Gastrocnemius medialis (tissue), 4 donors: ENCODE measurements around the gene ASAP3. TPM values are rescaled to one million over a fixed set of nuclear protein-coding genes. Genes with fewer than 3 reads are reported as not detected.

Experiments used
- ATAC-seq, 2 donors: fragments of 150-250 bp; one replicate each; pipeline ENCODE4 v1.9.1; 2016
- DNase-seq, 2 donors: peaks; one replicate each; pipeline ENCODE4 v3.0.0-alpha.2; 2019
- H3K27ac ChIP-seq, 4 donors: fragments of 200-600 bp; sonication (generic); 1 replicate in 1 of 4; 2 replicates in 3 of 4; pipeline ENCODE4 v1.5.1; 2016 to 2018; ENCODE audit warnings: mild to moderate bottlenecking in 2 of 4, moderate library complexity in 1 of 4
- H3K27me3 ChIP-seq, 3 donors: fragments of 200-600 bp; sonication (generic) in 2 of 3; 1 replicate in 1 of 3; 2 replicates in 2 of 3; pipeline versions ENCODE4 v1.5.1 to v1.6.0; 2016 to 2019; ENCODE audit warnings: mild to moderate bottlenecking in 1 of 3, moderate library complexity in 1 of 3
- H3K36me3 ChIP-seq, 2 donors: fragments of 200-600 bp; sonication (generic) in 1 of 2; one replicate each; pipeline ENCODE4 v1.5.1; 2017 to 2018
- H3K4me1 ChIP-seq, 2 donors: fragments of 200-600 bp; sonication (generic) in 1 of 2; one replicate each; pipeline ENCODE4 v1.5.1; 2016 to 2017; ENCODE audit warnings: mild to moderate bottlenecking in 2 of 2
- H3K4me3 ChIP-seq, 4 donors: fragments of 200-600 bp; sonication (generic) in 3 of 4; 1 replicate in 1 of 4; 2 replicates in 3 of 4; pipeline ENCODE4 v1.5.1; 2016 to 2019; ENCODE audit warnings: mild to moderate bottlenecking in 2 of 4
- H3K9me3 ChIP-seq, 3 donors: fragments of 200-600 bp; sonication (generic) in 2 of 3; 1 replicate in 1 of 3; 2 replicates in 2 of 3; pipeline ENCODE4 v1.5.1; 2016 to 2019
- POLR2A ChIP-seq, 2 donors: fragments of 450-650 bp; IDR thresholded peaks; one replicate each; pipeline ENCODE4 v1.6.1; 2017; ENCODE audit warnings: antibody characterized with exemption in 2 of 2, mild to moderate bottlenecking in 2 of 2, moderate library complexity in 2 of 2
- in situ Hi-C, 4 donors: fragments of 200-750 bp; cut with MboI; loops; one replicate each; pipeline versions ENCODE4 v1.15.0 to v1.8.0; 2017; ENCODE audit warnings: low sequenced_read_pairs in 4 of 4
- intact Hi-C: fragments of 100-400 bp; cut with DNase I; formaldehyde crosslinking; loops from one replicate; pipeline ENCODE4 v1.15.1; 2023; ENCODE audit warnings: low total_unique reads
- total RNA-seq, 4 donors: library from RNA; depleted of rRNA; stranded (reverse); fragments of >200 nt; gene quantifications; one replicate each; pipeline versions ENCODE4 v1.1.0 to v1.2.3, GENCODE V29; 2016
- TF ChIP-seq, protein P1 (sequence below), 5 experiments: fragments of 450-650 bp in 3 of 5; fragments of 200-600 bp in 2 of 5; sonication (generic) in 2 of 5; IDR thresholded peaks in 4 of 5; conservative IDR thresholded peaks in 1 of 5; 1 replicate in 4 of 5; 2 replicates in 1 of 5; pipeline ENCODE4 v1.5.1; 2016 to 2019; ENCODE audit warnings: antibody characterized with exemption in 5 of 5, mild to moderate bottlenecking in 3 of 5, moderate library complexity in 3 of 5

Gene ASAP3
- total RNA-seq, 4 donors from 2014 or later = 55.5 to 129 (median 93.2) TPM

DNA sequence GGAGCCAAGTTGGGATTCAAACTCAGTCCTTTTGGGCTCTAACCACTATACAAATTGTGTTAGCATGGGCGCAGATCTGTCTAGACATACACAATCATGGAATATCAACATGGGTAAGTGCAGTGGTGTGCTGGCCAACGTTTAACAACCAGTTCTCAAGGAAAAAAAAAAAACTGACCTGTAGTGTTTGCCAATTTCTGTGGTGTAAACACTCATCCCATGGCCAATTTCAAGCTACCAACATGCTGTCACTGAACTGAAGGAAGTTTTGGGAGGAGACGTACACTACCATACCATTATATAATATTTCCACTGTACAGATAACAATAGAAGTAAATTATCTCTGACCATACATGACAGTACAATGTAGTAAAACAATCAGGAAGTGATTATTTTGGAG, 62.6 kb downstream of the ASAP3 start:
- Histone ChIP-seq H3K27me3 (no peaks in the 10 kb centered on the region), H3K9me3 (no peaks in the 10 kb centered on the region), H3K4me3 (no peak overlapping the region), H3K4me1 (peaks cover 57 to 81% of the 10 kb centered on the region in 2 donors), H3K36me3 (peaks cover 0 to 12% of the 10 kb centered on the region in 2 donors), H3K27ac (peak overlapping the region; percentile 93 to 96 (median 94))
- no peak for DNase-seq
- no peak for ATAC-seq
- no peak for TF ChIP-seq POLR2A (IDR thresholded peaks at IDR 0.05)
- TF ChIP-seq, protein P1, sequence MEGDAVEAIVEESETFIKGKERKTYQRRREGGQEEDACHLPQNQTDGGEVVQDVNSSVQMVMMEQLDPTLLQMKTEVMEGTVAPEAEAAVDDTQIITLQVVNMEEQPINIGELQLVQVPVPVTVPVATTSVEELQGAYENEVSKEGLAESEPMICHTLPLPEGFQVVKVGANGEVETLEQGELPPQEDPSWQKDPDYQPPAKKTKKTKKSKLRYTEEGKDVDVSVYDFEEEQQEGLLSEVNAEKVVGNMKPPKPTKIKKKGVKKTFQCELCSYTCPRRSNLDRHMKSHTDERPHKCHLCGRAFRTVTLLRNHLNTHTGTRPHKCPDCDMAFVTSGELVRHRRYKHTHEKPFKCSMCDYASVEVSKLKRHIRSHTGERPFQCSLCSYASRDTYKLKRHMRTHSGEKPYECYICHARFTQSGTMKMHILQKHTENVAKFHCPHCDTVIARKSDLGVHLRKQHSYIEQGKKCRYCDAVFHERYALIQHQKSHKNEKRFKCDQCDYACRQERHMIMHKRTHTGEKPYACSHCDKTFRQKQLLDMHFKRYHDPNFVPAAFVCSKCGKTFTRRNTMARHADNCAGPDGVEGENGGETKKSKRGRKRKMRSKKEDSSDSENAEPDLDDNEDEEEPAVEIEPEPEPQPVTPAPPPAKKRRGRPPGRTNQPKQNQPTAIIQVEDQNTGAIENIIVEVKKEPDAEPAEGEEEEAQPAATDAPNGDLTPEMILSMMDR (IDR thresholded peaks at IDR 0.05 in 4 of 5, conservative IDR thresholded peaks at IDR 0.05 in 1 of 5) = no peak
- intact Hi-C loops (loop anchor here (5.0 kb wide), 1 partner anchor 111 kb away; the partner anchor contains the start of gene E2F2), in situ Hi-C loops (no loop called here)

DNA sequence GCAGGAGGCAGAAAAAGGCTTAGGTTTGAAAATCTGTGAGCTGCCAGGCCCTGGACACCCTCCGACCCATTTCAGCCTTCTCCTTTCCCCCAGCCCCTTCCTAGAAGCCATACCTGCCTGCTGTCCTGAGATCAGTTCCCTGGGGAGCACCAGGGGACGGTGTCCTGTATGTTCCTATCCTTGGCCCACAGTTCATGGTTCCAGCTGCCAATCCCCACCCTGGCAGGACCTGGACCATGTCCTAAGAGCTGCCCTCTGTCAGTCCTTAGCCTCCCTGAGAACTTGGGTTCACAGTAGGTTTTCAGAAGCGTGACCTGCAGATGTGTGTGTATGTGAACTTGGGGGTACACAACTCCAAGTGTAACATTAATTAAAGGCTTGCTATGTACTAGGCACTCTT, 63.2 kb downstream of the ASAP3 start:
- H3K4me1 ChIP-seq = peaks cover 51 to 75% of the 10 kb centered on the region in 2 donors
- DNase-seq (peak; percentile 38 to 80), ATAC-seq (peak in 1 of 2 donors; percentile 21)
- in situ Hi-C loops = no loop called here
- H3K27ac ChIP-seq = peak overlapping the region; percentile 93 to 96 (median 94)
- H3K27me3 ChIP-seq = no peaks in the 10 kb centered on the region
- TF ChIP-seq POLR2A (IDR thresholded peaks at IDR 0.05) = no peak
- TF ChIP-seq, protein P1 (IDR thresholded peaks at IDR 0.05 in 4 of 5, conservative IDR thresholded peaks at IDR 0.05 in 1 of 5) = no peak
- no peaks in the 10 kb centered on the region for H3K9me3 ChIP-seq
- H3K4me3 ChIP-seq = no peak overlapping the region
- intact Hi-C loops = loop anchor here (5.0 kb wide), 1 partner anchor 112 kb away; the partner anchor contains the start of gene E2F2
- H3K36me3 ChIP-seq = peaks cover 0 to 14% of the 10 kb centered on the region in 2 donors

DNA sequence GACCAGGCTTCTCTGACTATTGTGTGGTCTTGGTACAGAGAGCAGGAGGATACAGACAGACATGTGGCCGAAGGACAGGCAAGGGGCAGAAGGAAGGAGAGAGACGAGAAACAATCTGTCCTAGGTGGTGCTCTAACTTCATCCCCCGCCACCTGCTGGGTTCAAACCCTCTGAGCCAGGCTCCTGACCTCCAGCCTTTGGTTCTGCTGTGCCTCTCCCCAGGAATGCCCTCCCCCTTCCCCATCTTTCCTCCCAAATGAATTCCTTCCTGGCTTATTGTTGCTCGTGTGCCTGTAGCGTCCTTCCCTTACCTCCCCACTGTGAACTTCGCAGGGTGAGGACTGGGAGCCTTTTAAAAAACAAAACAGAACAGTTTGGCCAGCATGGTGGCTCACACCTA, 64.8 kb downstream of the ASAP3 start:
- no peak for ATAC-seq
- no peak overlapping the region for H3K4me3 ChIP-seq
- H3K27me3 ChIP-seq = no peaks in the 10 kb centered on the region
- DNase-seq = no peak
- peaks cover 0 to 19% of the 10 kb centered on the region in 2 donors for H3K36me3 ChIP-seq
- in situ Hi-C loops = no loop called here
- no peak for TF ChIP-seq POLR2A (IDR thresholded peaks at IDR 0.05)
- intact Hi-C loops = no loop called here
- H3K27ac ChIP-seq = peak overlapping the region; percentile 12 to 96 (median 94)
- no peaks in the 10 kb centered on the region for H3K9me3 ChIP-seq
- H3K4me1 ChIP-seq = peaks cover 44 to 65% of the 10 kb centered on the region in 2 donors

DNA sequence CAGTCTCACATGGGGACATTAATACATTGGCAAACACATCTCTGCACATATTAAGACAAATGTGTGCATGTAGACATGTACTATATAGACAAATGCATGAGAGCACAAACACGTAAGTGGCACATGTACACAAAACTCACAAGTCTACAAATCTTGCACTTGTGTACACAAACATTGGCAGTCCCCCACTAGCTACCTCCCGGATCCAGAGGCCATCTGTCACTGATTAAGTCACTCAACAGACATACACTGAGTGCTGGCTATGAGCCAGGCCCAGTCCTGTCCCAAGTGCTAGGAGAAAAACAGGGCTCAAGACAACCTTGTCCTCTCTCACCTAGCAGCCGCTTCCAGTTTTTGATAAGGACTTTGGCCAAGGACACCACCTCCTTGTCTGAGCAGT, 66.4 kb downstream of the ASAP3 start:
- Histone ChIP-seq H3K27me3 (no peaks in the 10 kb centered on the region), H3K27ac (peak overlapping the region; percentile 51 to 96 (median 94)), H3K4me3 (no peak overlapping the region), H3K36me3 (peaks cover 0 to 19% of the 10 kb centered on the region in 2 donors), H3K4me1 (peaks cover 33 to 49% of the 10 kb centered on the region in 2 donors), H3K9me3 (no peaks in the 10 kb centered on the region)
- in situ Hi-C loops (no loop called here), intact Hi-C loops (no loop called here)
- no peak for ATAC-seq
- TF ChIP-seq, protein P1 (IDR thresholded peaks at IDR 0.05 in 4 of 5, conservative IDR thresholded peaks at IDR 0.05 in 1 of 5) = no peak
- no peak for TF ChIP-seq POLR2A (IDR thresholded peaks at IDR 0.05)
- peak; percentile 39 to 58 for DNase-seq

DNA sequence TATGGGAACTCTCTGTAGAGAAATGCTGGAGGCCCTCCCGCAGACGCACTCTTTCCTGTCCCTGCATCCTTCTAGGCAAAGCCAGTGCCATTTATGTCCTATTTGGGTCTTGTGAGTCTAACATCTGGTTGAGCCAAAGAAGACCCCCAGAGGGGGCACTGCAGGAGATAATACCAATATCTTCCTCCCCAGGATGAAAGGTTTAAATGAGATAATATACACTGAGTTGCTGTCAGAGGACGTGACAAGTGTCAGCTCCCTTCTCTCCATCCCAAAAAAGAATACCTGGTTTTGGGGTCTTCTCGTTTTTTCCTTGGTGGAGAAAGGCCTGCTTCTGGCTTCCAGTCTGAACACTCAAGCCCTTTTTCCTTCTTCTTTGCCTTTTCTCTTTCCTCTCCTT, 67.0 kb downstream of the ASAP3 start:
- ATAC-seq = no peak
- H3K4me3 ChIP-seq = no peak overlapping the region
- no peak for DNase-seq
- peaks cover 27 to 43% of the 10 kb centered on the region in 2 donors for H3K4me1 ChIP-seq
- no peaks in the 10 kb centered on the region for H3K9me3 ChIP-seq
- peak overlapping the region in 1 of 4 donors; percentile 94 for H3K27ac ChIP-seq
- H3K36me3 ChIP-seq = peaks cover 0 to 19% of the 10 kb centered on the region in 2 donors
- in situ Hi-C loops (no loop called here), intact Hi-C loops (no loop called here)
- TF ChIP-seq, protein P1 (IDR thresholded peaks at IDR 0.05 in 4 of 5, conservative IDR thresholded peaks at IDR 0.05 in 1 of 5) = no peak
- no peak for TF ChIP-seq POLR2A (IDR thresholded peaks at IDR 0.05)
- H3K27me3 ChIP-seq = no peaks in the 10 kb centered on the region
